ENCODE results near the gene PRDM8. TPM values are rescaled to one million over a fixed set of nuclear protein-coding genes. Genes with fewer than 3 reads are reported as not detected.
"Not testable (repeated sequence)": the region's sequence is repeated elsewhere in the genome, so short reads cannot be mapped to it uniquely, and the experiment has no call there.

The PRDM8 gene
- total and polyA plus RNA-seq, 8 donors = 0.14 to 1.5 (median 0.57) TPM

DNA sequence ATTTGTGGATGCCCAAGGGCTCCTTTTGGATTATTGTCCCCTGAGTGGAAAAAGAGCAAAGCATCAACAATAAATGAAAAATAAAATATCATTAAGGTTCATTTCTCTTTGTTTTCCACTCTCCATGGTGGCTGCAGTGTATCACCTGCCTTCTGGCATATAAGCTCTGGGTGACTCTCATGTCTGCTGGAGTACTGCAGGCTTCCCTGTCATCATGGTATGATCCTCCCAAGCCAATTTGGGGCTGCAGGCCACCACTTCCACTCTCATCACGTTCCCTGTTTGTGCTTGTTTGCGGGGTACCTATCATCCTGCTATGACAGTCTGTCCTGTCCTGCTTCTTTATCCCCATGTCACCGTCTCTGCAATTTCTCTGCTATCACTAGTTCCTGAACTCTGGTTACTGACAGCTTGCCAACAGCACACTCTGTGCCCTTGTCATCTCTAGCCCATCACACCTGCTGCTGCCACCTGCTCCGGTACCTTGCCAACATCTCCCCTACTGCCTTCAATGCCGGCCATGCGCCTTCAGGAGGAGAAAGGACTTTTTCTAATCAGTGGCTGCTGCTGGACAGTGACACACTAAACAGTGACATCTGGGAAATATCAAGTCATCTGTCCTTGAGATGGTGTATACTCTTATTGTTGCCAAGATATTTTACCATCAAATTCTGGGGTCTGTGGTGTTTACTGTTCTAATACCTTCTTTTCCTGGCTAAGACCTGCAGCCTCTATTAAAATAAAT lies 46.1 kb downstream of the PRDM8 start:
- H3K27me3 ChIP-seq = peaks cover 0 to 7% (median 0%) of the 10 kb centered on the region in 4 donors
- WGBS, 2 donors = 30 to 56% methylated on average over 6 of the region's 6 CpGs
- no peak for ATAC-seq
- no peak overlapping the region for H3K27ac ChIP-seq
- FAIRE-seq = no peak
- TF ChIP-seq, protein P1, sequence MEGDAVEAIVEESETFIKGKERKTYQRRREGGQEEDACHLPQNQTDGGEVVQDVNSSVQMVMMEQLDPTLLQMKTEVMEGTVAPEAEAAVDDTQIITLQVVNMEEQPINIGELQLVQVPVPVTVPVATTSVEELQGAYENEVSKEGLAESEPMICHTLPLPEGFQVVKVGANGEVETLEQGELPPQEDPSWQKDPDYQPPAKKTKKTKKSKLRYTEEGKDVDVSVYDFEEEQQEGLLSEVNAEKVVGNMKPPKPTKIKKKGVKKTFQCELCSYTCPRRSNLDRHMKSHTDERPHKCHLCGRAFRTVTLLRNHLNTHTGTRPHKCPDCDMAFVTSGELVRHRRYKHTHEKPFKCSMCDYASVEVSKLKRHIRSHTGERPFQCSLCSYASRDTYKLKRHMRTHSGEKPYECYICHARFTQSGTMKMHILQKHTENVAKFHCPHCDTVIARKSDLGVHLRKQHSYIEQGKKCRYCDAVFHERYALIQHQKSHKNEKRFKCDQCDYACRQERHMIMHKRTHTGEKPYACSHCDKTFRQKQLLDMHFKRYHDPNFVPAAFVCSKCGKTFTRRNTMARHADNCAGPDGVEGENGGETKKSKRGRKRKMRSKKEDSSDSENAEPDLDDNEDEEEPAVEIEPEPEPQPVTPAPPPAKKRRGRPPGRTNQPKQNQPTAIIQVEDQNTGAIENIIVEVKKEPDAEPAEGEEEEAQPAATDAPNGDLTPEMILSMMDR (IDR thresholded peaks at IDR 0.05) = no peak
- intact Hi-C loops (cut with DNase I) = no loop called here
- H3K36me3 ChIP-seq = no peaks in the 10 kb centered on the region
- H3K9me3 ChIP-seq = no peaks in the 10 kb centered on the region
- H3K4me1 ChIP-seq = no peaks in the 10 kb centered on the region
- no peak overlapping the region for H3K4me3 ChIP-seq
- DNase-seq = no peak

DNA sequence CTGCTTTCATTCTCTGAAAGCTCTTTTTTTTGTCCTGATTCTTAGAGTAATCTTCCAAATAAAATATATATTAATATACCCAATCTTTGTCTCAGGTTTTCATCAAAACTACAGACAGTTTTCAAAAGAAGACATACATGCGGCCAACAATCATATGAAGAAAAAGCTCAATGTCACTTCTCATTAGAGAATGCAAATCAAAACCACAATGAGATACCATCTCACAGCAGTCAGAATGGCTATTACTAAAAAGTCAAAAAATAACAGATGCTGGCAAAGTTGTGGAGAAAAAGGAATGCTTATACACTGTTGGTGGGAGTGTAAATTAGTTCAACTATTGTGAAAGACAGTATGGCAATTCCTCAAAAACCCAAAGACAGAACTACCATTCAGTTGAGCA lies 50.2 kb downstream of the PRDM8 start:
- WGBS, 2 donors = 69 to 83% methylated on average over 1 of the region's 1 CpG
- H3K4me3 ChIP-seq; H3K36me3 ChIP-seq; DNase-seq; ATAC-seq; intact Hi-C loops (cut with DNase I); H3K27ac ChIP-seq; FAIRE-seq; H3K9me3 ChIP-seq; H3K4me1 ChIP-seq: not testable (repeated sequence)
- H3K27me3 ChIP-seq = peaks cover 0 to 13% (median 0%) of the 10 kb centered on the region in 4 donors

DNA sequence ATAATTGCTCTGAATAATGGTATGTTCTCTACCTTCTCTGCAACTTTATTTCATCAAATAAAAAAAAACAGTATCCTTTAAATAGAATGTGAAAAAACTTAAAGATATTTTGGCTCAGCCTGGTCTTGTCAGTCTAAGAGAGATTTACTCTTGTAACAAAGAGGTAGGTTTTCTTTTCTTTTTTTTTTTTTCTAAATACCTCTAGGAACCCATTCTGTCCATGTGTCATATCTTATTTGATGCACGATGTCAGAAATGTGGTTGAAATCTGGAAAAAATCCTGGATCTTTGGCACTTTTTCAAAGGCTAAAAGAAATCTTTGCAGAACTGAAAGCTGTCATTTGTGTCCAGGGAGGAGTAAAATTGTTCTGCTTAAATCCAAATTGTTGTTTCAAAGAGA lies 51.8 kb downstream of the PRDM8 start:
- ATAC-seq = no peak
- Histone ChIP-seq H3K27me3 (peaks cover 0 to 13% (median 0%) of the 10 kb centered on the region in 4 donors), H3K4me1 (no peaks in the 10 kb centered on the region), H3K9me3 (no peaks in the 10 kb centered on the region), H3K36me3 (no peaks in the 10 kb centered on the region), H3K27ac (no peak overlapping the region), H3K4me3 (no peak overlapping the region)
- WGBS, 2 donors = 44 to 65% methylated on average over 1 of the region's 1 CpG
- FAIRE-seq = no peak
- no peak for DNase-seq
- intact Hi-C loops (cut with DNase I) = no loop called here
- TF ChIP-seq, protein P1 (IDR thresholded peaks at IDR 0.05) = no peak

DNA sequence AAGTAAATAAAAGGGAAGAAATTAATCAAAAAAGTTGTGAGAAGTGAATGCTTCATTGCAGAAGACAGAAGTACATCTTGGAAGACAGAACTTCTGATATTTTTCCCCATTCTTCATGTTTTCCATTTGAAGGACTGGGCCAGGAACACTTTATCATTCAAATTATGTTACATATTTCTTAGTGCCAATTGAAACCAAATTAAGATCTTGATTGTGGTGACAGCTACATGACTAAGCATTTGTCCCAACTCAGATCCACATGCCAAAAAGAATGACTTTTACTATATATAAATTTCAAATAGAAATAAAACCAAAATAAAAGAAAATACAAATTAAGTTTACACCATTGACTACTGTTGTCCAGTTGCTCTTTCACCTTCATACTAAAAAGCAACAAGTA lies 55.1 kb downstream of the PRDM8 start:
- Histone ChIP-seq H3K4me3 (no peak overlapping the region), H3K27ac (no peak overlapping the region), H3K36me3 (no peaks in the 10 kb centered on the region), H3K4me1 (no peaks in the 10 kb centered on the region), H3K27me3 (peaks cover 0 to 6% (median 2%) of the 10 kb centered on the region in 4 donors), H3K9me3 (no peaks in the 10 kb centered on the region)
- intact Hi-C loops (cut with DNase I) = no loop called here
- FAIRE-seq = no peak
- DNase-seq = no peak
- ATAC-seq = no peak
- TF ChIP-seq, protein P1 (IDR thresholded peaks at IDR 0.05) = no peak

DNA sequence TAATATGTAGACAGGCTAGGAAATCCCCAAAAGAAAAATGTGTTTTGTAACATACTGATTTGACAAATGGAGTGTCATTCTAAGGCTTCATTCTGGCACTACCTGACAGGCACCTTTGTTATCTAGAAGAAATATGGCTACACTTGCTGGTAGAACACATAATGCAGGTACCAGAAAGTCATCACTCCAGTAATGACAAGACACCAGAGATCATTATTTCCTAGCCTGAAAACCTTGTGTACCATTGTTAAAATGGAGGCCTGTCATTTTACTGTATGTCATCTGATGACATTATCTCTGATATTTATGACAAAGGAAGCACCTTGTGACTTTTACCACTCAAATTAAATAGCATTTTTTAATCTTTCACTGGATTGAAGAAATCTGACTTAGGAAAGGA lies 55.6 kb downstream of the PRDM8 start:
- no peak overlapping the region for H3K4me3 ChIP-seq
- no peaks in the 10 kb centered on the region for H3K36me3 ChIP-seq
- H3K27ac ChIP-seq = no peak overlapping the region
- peaks cover 0 to 6% (median 2%) of the 10 kb centered on the region in 4 donors for H3K27me3 ChIP-seq
- TF ChIP-seq, protein P1 (IDR thresholded peaks at IDR 0.05) = no peak
- H3K4me1 ChIP-seq = no peaks in the 10 kb centered on the region
- DNase-seq (no peak), FAIRE-seq (no peak), ATAC-seq (no peak)
- no peaks in the 10 kb centered on the region for H3K9me3 ChIP-seq
- intact Hi-C loops (cut with DNase I) = no loop called here
